HG02642 (cell line): ENCODE results near the gene SCMH1.

Source experiments
- ATAC-seq: cut with Tn5 transposase; IDR thresholded peaks from one replicate; pipeline ENCODE4 v1.9.1; 2021; ENCODE audit warnings: mild to moderate bottlenecking; ENCODE audit not compliant: unreplicated experiment, poor library complexity

Gene SCMH1

DNA sequence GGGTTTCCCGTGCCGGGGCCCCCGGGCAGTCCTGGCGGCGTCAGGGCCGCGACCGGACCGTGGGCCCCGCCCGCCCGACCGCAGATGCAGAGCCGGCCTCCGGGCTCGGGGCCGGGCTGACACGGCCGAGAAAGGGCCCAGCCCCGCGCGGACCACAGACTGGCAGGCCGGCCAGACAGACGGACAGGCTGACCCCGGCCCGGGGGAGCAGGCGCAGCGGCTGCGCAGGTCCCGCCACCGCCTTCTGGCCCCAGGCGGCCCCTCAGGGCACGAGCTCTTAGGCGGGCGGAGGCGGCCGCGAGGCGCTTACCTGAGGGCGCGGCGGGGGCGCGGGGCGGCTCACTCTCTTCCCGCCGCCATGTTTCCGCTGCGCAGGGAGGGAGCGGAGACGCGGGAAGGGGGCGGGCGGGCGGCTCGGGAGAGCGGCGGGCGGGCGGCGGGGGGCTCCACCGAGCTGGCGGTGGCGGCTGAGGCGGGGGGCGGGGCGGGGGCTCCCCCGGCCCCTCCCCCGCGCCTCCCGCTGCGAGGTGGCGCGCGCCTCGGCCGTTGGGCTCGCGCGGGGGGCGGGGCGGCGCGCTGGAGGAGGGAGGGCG, at the start of gene SCMH1:
Gene SCMH1 (minus strand): TSS at position 558 of the 593 bp plus-strand sequence. CDS start 56,173 bp downstream, outside the sequence.
- ATAC-seq: peak; percentile 49

- no peak for ATAC-seq
These were observed 49.1 kb upstream of the SCMH1 start for GRCh38 chr1:41291195-41291594.

DNA sequence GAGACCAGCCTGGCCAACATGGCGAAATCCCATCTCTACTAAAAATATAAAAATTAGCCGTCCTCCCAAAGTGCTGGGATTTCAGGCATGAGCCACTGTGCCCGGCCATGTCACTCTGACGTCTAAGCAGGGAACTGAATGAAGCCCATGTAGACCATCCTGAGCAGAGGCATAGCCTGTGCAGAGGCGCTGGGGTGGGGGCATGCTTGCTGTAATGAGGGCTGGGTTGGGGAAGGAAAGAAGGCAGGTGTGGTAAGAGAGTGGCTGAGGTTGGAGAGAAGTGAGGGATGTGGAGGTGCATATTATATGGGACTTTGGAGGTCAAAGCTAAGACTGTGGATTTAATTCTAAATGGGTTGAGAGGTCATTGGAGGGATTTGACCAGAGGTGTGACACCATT, 47.1 kb upstream of the SCMH1 start:
- ATAC-seq: no peak

GRCh38 chr1:41286992-41287391, 44.9 kb upstream of the SCMH1 start:
- ATAC-seq: no peak

DNA sequence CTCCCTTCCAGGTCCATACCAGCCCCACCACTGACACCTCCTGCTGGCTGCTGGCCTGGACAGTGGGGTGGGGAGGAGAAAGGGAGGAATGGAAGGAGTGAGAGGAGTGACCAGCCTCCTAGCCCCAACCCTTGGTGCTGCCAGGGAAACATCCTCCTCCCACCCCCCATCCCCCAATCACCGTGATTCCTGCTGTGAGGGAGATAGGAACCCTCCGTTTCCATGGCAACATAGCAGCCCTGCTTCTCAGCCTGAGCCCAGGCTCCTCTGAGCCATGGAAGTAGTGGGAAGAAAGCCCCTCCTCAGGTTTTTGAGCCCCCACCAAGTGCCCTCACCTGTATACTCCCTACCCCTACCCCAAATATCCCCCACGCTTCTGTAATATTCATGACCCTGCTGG, 44.4 kb upstream of the SCMH1 start:
- no peak for ATAC-seq

GRCh38 chr1:41285818-41286217, 43.7 kb upstream of the SCMH1 start:
- ATAC-seq: no peak

GRCh38 chr1:41284121-41284520, 42.0 kb upstream of the SCMH1 start:
- no peak for ATAC-seq

- ATAC-seq: no peak
These were observed 40.7 kb upstream of the SCMH1 start for GRCh38 chr1:41282679-41283317.

- no peak for ATAC-seq
These were observed 39.2 kb upstream of the SCMH1 start for GRCh38 chr1:41281334-41281733.

DNA sequence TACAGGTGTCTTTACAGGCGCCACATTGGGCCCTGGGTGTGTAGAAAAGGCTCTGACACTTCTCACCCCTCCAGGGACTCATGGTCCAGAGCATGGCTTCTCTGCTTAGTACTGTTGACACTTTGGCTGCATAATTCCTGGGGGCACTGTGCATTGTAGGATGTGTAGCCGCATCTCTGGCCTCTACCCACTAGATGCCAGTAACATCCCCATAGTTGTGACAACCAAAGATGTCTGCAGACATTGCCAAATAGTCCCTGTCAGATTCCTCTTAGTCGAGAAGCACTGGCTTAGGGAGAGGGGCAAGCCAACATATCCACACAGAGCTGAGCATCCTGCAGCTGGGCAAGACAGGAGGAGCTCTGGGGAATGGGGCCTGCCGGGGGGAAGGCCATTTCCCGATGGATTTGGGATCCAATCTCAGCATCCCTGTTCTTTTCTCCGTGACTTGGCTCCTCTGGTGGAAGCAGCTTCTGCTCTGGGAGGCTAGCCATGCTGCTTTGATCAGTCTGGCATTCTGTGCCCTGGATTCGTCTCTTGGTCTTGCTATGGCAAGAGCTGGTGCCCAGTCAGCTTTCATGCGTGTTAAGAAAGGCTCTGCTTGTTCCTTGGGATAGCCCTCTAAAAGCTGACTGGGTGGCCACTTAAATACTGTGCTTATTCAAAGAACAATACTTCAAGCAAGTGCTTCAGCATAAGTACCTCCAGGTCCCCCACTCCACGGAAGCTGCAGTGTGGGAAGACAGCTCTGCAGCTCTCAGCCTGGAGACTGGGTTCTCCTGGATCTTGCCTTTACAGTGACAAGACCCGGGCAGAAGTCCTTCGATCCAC, 38.3 kb upstream of the SCMH1 start:
- no peak for ATAC-seq

DNA sequence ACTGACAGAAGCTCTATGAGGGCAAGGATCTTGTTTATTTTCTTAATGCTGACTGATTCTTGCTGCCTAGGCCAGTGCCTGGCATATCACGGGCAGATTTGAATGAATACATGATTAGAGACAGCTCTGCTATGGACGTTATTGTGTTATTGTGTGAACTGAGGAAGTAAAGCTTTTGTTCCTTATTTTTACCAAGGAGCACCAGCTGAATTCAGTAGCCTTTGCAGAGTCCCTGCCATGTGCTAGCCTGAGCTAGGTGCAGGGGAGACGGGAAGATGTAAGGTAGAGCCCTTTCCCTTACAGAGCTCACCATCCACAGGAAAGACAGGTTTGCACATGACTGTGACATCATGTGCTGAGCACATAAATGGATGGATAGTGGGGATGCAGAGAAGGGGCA, 36.0 kb upstream of the SCMH1 start:
- no peak for ATAC-seq

- ATAC-seq: no peak
These were observed 35.4 kb upstream of the SCMH1 start for GRCh38 chr1:41277371-41277975.

DNA sequence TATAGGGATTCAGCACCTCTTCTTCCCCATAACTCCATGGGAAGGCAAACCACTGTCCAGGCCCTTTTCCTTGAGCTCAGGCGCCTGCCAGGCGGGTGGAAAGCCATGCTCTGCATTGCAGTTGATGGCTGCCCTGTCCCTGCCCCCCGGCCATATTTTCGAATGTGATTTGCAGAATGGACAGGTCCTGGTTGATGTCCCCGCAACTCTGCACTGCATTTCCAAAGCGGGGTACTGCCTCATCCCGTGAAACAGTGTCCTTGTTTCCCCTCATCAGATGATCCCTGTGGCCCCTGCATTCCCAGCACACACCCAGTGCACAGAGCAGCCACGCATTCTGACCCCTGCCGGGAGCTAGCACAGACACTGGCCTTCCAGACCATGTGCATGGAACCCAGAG, 33.7 kb upstream of the SCMH1 start:
- ATAC-seq: no peak

DNA sequence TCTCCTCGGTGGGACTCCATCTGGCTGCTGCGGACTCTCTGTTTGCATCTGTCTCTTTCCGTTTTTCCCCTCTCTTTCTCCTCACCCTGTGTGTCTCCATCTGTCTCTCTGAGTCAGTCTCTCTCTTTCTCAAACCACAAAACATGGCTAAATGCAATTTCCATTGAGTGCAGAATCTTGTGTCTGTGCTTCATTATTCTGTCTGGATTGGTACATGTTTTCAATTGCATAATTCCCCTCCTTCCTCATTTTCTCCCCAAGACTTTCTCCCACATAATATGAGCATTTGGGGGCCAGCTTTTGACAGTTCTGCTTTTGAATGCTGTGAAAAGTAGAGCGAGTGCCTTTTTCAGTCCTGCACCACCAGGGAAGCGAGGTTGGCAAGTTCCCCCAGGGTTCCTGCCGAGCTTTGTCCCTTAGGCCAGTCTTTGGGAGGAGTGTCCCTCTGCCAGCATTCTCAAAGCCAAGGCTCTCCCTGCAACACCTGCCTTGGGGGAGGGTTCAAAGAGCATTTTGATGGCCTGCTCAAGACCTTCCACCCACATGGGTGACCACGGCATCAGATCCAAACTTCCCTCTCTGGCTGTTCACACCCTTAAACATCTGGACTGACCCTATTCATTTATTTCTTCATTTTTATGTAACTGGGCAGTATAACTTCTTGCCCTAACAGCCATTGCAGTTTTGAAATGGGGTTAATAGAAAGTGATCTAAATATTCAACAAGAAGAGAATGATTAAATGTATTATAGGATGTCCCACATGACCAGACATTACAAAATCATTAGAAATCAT, 32.8 kb upstream of the SCMH1 start:
- no peak for ATAC-seq

- ATAC-seq: no peak
These were observed 30.5 kb upstream of the SCMH1 start for GRCh38 chr1:41272601-41273000.

- no peak for ATAC-seq
These were observed 26.2 kb upstream of the SCMH1 start for GRCh38 chr1:41268154-41268770.

- no peak for ATAC-seq
These were observed 20.0 kb upstream of the SCMH1 start for GRCh38 chr1:41261926-41262618.

DNA sequence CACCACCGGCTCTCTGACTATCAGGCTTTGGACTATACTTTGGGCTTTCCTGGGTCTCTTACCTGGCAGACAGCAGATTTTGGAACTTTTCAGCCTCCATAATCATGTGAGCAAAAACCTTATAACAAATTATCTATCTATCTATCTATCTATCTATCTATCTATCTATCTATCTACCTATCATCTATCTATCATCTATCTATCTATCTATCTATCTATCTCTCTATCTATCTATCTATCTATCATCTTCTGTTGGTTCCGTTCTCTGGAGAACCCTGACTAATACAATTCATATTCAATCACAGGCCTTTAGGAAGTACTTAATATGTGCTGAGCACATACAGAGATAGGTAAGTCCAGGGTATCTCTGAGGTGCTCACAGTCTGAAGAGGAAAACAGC, 18.7 kb upstream of the SCMH1 start:
- ATAC-seq: no peak

DNA sequence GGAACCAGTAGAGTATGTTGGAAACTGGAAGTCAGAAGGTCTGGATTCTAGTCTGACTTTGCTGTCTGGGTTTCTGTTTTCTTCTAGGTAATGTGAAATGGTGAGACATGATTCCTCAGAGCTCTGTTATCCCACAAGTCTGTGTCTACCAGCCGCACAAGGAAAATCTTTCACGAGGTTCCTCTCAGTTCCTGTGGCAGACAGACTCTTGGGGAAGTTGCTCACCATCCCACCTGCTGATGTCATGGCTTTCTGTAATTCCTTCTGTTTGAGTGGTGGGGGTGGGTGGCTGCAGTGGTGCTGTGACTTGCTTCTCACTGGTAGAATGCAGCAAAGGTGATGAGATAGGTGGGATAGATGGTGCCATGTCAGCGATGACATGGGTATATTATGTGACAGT, 17.1 kb upstream of the SCMH1 start:
- no peak for ATAC-seq
